K562 (cell line): ENCODE measurements around the gene TMEM41B.

Source experiments
- CTCF ChIP-seq, 3 experiments: IDR thresholded peaks in 2 of 3; conservative IDR thresholded peaks in 1 of 3; 2 replicates each; pipeline ENCODE4 v1.5.1; 2011 to 2012; ENCODE audit warnings: low read length in 3 of 3, mild to moderate bottlenecking in 3 of 3, control low read depth in 2 of 3, improper control_type of control experiment in 1 of 3, inconsistent platforms in 1 of 3, low read depth in 1 of 3, mixed read lengths in 1 of 3, moderate library complexity in 1 of 3; ENCODE audit not compliant: insufficient read depth in 2 of 3
- ELF1 ChIP-seq: fragments of 200-800 bp; sonication (Bioruptor generic); IDR thresholded peaks from 2 replicates; pipeline ENCODE4 v1.6.1; 2016; ENCODE audit warnings: missing genetic modification characterization, missing compliant biosample characterization
- ELK1 ChIP-seq: sonication (generic); formaldehyde crosslinking; IDR thresholded peaks from 2 replicates; pipeline ENCODE4 v1.8.1; 2022; ENCODE audit warnings: missing genetic modification reagents
- KLF16 ChIP-seq: IDR thresholded peaks from 2 replicates; pipeline ENCODE4 v1.6.1; 2016; ENCODE audit warnings: antibody characterized with exemption
- KLF6 ChIP-seq: fragments of 250-450 bp; sonication (Bioruptor Pico); IDR thresholded peaks from 2 replicates; pipeline ENCODE4 v1.4.0; 2020; ENCODE audit warnings: mild to moderate bottlenecking, moderate library complexity, borderline replicate concordance
- RNF2 ChIP-seq: sonication (generic); IDR thresholded peaks from 2 replicates; pipeline ENCODE4 v1.6.1; 2016
- SMARCE1 ChIP-seq: fragments of 450-650 bp; IDR thresholded peaks from 2 replicates; pipeline ENCODE4 v1.7.1; 2016; ENCODE audit warnings: mild to moderate bottlenecking
- ZNF274 ChIP-seq: IDR thresholded peaks from 2 replicates; pipeline ENCODE4 v1.6.1; 2011; ENCODE audit warnings: low read depth, mild to moderate bottlenecking, low read length, moderate library complexity, borderline replicate concordance
- ZNF75A ChIP-seq: fragments of 450-650 bp; formaldehyde crosslinking; IDR thresholded peaks from 2 replicates; pipeline ENCODE4 v1.4.0; 2020; ENCODE audit warnings: mild to moderate bottlenecking

- TF ChIP-seq ZNF274 (no peak), KLF6 (CRISPR knock-in tag) (no peak), ELK1 (CRISPR knock-in tag) (no peak), CTCF (IDR thresholded peaks at IDR 0.05 in 2 of 3, conservative IDR thresholded peaks at IDR 0.05 in 1 of 3; ENCODE audit: insufficient read depth in 2 of 3, low read depth in 1 of 3, low read length in 3 of 3) (no peak), RNF2 (no peak), ZNF75A (CRISPR knock-in tag) (no peak), KLF16 (no peak), ELF1 (tag) (no peak), SMARCE1 (no peak)
Measured at GRCh38 chr11:9341638-9342178, 27.3 kb upstream of the TMEM41B start.
